GM12872 (cell line): Measurements from ENCODE around the gene PRKCG.

Experiments used
- CTCF ChIP-seq: IDR thresholded peaks from 3 replicates; pipeline ENCODE4 v1.5.1; 2011; ENCODE audit warnings: low read depth, mild to moderate bottlenecking, low read length, moderate library complexity; ENCODE audit not compliant: insufficient read depth

PRKCG gene

GRCh38 chr19:53885036-53885435 is 3.0 kb downstream of the PRKCG start:
- no peak for TF ChIP-seq CTCF

- TF ChIP-seq CTCF: no peak
Observed at GRCh38 chr19:53892301-53892980, 10.4 kb downstream of the PRKCG start.

GRCh38 chr19:53892981-53893325 is 11.0 kb downstream of the PRKCG start:
- TF ChIP-seq CTCF: no peak

GRCh38 chr19:53894707-53895106 is 12.7 kb downstream of the PRKCG start:
- no peak for TF ChIP-seq CTCF

GRCh38 chr19:53896682-53897081 is 14.7 kb downstream of the PRKCG start:
- no peak for TF ChIP-seq CTCF

- no peak for TF ChIP-seq CTCF
Observed at GRCh38 chr19:53897459-53897858, 15.5 kb downstream of the PRKCG start.

GRCh38 chr19:53898166-53898565 is 16.2 kb downstream of the PRKCG start:
- TF ChIP-seq CTCF: no peak
